GM19438 (cell line): ENCODE results near the gene SGPP2.

ENCODE experiments used
- ATAC-seq: cut with Tn5 transposase; IDR thresholded peaks from one replicate; pipeline ENCODE4 v1.9.1; 2021; ENCODE audit warnings: low read depth; ENCODE audit not compliant: unreplicated experiment

SGPP2 gene

DNA sequence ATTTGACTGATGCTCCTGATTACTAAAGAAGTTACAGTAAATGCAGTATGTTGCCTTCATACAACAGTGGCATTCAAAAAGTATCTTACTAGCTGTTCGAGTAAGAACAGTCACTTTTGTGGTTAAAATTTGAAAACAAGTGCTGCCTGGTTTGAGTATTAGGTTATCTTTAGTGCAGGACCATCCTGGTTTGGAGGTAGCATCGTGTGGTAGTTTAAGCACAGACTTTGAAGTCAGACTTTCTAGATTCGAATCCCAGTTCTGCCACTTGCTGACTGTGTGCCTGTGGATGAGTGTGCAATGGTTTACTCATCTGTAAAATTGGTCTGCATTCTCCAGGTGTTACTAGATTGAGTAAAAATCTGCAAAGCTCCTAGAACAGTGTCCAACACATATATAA is 96.8 kb downstream of the SGPP2 start:
- peak; percentile 61 for ATAC-seq

DNA sequence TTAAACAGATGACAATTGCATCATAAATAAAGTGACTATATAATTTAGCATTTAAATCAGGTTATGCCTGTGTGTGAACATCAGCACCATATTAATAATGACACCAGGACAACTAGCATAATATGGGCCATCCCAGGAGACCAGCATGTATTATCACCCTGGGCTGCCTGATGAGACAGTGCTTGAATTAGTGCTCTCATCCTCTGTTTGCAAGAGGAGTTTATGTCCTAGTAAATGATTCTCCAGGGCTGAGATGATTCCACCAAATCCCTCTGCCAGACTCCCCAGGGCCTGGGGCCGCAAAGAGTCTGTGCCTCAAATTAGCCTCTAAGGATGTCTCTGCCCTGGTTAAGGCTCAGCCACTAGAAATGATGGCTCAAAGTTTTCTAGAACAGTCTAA is 97.7 kb downstream of the SGPP2 start:
- no peak for ATAC-seq

DNA sequence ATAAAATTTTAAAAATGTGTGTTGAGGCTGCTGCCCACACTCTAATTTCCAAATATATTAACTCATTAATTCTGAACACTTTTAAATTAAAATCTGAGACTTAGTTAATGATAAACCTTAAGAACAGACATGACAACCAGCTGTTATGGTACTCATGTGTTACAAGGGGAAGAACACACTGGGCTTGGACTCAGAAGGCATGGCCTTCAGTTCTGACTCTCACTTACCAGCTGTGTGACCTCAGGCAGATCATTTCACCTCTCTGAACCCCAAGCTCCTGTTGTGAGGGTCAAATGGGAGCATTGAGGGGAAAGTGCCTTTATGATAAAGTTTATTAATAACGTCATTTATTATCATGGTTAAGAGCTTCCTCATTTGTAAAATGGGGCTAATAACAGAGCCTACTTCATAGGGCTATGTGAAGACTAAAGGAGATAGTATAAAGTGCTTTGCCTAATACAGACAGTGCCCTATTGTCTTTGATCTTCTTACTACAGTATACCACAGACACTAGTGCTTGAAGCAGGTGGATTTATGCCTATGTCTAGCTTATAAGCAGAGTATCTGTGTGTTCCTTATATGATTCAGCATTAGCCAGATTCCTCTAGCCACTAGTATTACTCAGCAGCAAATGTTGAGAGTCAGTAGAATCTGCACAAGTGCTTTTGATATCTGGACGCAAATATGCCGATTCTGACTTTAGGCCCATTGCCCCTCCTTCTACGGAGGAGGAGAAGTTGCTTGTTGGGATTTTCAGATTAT is 99.6 kb downstream of the SGPP2 start:
- ATAC-seq = no peak

DNA sequence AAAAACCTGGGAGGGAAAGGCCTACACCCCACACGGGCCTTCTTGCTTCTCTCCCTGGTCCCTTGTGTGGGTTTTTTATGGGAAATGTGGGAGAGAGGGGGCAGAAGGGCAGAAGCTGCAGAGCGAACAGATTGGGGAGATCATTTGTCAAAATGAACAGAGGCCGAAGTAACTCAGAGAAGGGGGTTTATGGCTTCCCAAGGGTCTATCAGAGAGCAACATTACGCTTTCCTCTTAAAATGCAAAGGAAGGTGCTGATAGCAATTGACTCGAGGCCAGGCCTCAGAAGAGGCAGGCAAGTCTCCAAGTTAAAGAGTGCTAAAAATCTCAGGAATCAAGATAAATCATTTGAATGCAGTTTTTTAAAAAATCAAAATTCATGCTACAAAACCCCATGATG is 101.5 kb downstream of the SGPP2 start:
- no peak for ATAC-seq

DNA sequence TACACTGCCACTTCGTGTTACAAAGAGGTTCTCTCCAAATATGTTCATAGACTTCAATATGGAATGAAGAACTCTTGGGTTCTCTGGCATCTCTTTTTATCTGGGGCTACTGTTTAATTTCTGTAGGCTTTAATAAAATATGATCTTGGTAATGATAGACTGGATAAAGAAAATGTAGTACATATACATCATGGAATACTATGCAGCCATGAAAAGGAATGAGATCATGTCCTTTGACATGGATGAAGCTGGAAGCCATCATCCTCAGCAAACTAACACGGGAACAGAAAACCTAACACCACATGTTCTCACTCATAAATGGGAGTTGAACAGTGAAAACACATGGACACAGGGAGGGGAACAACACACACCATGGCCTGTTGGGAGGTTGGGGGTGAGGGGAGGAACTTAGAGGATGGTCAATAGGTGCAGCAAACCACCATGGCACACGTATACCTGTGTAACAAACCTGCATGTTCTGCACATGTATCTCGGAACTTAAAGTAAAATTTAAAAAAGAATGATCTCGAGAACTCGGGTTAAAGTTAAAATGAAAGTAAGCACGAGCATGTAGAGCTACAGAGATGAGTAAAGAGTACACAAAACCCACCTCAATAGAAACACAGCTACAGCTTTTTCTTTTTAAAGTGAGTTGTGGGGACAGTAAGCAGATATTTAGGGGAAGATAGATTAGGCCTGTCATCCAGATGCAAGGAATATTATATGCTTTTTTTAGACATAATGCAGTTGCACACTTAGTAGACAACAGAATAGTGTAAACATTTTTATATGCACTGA is 102.3 kb downstream of the SGPP2 start:
- no peak for ATAC-seq

DNA sequence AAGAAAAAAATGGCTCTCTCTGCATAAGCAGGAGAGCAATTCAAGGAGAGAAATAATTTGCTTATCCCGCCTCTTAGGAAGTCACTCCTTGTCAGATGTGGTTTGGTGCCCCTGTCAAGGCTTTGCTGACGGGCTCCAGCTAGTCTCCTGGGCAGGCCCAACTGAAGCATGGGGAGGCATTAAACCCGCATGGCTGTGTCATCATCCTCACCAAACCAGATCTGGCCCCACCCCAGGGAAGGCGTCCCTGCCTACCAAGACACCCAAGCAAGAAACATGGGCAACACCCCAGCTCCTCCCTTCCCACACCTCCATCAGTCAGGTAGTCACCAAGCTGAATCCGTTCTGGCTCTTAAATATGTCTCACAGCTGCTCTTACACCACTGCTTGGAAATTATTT is 108.0 kb downstream of the SGPP2 start:
- no peak for ATAC-seq

DNA sequence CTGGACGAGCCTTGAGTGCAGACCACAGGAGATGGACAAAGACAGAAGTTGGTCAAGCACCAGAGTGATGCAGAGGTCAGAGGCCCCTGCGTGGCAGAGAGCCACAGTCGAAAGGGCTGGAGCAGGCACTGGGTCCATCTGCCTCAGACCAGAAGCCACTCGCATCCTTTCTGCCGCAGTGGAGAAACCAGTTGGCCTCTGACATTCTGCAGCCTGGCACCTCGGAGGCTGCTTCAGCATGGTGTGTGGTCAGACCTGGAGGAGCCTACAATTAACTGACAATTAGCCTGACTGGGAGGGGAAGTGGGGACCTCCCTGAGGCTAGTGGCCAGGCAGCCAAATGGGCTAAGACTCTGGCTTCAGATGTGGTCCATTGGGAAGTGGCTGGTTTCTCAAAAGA is 111.1 kb downstream of the SGPP2 start:
- ATAC-seq = no peak

DNA sequence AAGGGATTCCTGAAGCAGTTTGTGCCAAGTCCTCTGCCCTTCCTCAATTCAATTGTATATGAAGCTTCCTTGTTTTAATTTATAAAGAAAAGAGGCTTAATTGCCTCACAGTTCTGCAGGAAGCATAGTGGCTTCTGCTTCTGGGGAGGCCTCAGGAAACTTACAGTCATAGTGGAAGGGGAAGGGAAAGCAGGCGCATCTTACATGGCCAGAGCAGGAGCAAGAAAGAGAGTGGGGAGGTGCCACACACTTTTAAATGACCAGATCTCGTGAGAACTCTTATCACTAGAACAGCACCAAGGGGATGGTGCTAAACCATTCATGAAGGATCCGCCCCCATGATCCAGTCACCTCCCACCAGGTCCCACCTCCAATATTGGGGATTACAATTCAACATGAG is 114.2 kb downstream of the SGPP2 start:
- ATAC-seq = no peak

DNA sequence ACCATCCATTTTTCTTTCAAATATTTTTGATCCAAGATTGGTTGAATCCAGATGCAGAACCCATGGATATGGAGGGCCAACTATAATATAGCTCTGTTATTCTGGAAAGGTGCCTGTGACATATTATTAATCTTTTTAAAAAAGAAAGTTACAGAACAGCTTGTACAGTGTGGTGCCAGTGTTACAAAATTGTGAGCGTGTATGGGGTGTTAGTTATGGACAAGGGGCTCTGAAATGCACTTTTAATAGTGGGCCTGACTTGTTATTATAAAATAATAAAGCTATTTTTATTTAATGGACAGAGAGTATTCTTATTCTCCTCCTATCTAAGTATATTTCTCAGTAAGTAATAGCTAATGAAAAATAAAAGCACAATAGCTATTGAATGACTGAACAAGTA is 120.3 kb downstream of the SGPP2 start:
- ATAC-seq = no peak

DNA sequence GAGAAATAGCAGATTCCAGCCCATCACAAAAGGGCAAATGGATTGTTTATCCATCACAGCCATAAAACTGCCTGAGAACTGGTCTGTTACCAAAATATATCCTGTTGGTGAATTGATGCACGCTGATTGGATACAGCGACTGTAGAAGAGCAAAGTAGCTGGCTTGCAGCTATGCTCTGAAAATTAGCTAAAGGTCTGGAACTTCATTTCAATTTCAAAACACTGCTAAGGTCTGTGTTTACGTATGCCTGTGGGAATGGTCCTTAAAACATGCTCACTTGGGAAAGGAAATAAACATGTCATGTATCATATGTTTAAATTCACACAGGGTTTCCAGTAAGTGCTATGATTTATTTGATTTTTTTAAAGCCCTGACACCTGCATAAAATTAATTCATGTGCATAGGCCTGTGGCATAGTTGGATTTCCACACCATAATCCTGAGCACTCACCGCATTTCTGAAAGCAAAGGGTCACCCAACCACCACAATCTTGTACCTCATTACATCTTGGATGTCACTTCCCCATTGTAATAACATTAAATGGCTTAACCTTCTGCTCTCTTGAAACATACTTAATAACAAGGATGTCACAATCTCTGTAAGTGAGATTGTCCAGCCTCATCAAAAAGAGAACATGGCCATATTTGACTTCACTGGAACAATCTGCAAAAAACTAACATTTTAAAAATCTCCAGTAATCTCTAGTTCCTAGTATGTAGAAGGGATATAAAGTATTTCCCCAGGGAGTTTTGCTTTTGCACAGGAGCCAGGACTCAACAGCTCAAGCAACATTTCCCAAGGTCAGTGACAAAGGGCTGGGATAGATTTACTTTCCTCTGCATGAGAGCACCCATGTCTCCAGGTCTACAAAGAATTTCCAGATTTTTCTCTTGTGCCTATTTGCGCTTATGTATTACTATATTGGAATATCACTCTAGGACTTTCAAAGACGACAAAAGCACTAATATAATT is 121.8 kb downstream of the SGPP2 start:
- no peak for ATAC-seq

DNA sequence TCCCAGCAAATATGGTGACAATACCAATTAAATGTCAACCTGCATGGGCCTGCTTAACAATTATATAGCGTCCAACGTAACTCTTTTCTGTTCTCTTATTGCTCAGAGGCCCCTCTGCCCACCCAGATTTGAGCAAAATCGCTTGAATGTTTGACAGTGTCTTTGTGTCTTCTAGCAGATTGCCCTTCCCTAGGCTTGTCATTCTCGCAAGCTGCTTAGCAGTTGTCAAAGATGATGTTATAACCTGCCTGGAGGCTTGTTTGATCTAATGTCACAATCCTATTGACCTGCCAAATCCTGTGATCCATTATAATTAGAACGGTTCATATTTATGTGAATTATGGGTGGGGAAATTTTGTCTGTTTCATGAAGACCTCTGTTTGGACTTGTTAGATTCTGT is 122.7 kb downstream of the SGPP2 start:
- ATAC-seq = no peak

DNA sequence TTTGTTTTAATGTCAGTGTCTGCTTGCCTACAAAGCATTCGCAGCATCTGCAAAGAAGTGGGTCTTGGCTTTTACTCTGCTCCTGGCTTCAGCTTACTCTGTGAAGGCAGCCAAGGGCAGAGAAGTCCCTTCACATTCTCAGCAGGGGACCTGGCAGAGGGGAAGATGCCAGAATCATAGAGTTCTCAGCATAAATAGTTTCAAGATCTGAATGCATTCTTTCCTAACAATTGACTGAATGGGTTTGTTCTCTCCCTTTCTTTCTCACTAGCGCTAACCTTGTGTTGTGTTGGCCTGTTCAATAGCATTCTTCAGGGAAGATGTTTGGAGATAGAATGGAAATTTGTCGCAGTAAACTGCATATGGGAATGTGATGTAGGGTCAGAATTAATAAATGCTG is 124.6 kb downstream of the SGPP2 start:
- no peak for ATAC-seq

DNA sequence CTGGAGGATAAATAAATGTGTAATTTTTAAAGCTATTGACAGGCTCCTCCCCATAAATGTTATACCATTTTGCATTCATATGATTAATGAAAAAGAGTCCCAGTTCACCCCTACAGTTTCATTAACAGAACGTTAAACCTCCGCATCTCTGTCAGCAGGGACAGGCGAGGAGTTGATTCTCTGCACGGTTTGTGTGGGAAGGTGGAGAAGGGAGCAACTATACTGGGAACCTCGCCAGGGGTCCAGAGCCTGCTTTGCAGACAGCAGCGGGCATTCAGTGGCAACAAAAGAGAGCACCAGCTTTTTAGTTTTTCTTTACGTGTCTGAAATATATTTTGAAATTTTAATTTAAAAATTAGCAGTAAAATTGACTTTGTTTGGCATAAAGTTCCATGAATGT is 130.2 kb downstream of the SGPP2 start:
- ATAC-seq = no peak

DNA sequence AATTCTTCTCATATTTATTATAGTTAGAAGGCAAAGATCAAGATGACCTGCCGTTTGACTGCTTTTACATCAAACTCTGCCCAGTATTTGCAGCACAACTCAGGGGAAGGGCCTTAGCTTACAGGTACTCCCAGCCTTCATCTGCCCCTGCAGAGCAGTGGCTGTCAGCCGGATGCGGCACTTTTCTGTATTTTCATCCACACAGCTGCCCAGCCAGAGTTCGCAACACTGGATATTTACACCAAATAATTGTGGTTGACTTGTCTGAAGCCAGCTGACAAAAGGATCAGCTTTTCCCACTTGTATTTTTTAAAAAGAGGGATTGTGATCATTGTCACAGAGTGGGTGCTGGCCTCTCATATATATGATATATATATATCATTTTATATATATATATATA is 136.8 kb downstream of the SGPP2 start:
- ATAC-seq = no peak

DNA sequence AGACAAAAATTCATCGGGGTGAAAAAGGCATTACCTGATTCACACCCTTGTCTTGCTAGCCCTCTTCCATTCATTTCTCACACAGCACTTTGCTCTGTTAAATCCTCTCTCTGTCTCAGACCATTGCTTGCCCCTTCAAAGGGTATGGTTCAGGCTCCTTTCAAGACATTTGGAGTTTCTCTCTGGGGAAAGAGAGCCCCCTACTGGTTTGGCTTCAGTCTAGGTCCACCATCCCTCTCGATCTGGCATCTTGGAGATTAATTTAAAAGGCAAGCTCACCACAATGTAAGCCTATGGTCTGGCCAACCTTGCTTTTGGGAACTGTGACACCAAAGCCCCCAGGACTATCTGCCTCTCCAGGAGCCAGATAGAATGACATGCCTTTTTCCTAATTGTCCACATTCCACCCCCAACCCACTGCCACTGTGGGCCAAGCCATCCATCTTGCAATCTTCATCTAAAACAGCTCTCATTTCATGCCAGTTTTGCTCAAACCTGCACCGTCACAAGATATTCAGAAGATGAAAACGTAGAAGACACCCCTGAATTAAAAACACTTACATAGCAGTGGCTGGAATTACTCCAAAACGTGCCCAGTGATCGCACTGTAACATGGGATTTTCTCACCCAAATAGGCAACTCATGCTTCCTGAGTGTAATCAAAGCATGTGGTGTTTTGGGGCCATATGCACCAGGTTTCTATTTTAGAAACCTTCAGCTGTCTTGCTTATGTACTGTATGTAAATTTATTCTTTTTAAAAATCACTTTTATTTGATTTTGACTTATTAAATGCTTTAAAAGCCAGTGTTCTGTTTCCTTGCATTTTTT is 137.7 kb downstream of the SGPP2 start:
- ATAC-seq = peak; percentile 82

DNA sequence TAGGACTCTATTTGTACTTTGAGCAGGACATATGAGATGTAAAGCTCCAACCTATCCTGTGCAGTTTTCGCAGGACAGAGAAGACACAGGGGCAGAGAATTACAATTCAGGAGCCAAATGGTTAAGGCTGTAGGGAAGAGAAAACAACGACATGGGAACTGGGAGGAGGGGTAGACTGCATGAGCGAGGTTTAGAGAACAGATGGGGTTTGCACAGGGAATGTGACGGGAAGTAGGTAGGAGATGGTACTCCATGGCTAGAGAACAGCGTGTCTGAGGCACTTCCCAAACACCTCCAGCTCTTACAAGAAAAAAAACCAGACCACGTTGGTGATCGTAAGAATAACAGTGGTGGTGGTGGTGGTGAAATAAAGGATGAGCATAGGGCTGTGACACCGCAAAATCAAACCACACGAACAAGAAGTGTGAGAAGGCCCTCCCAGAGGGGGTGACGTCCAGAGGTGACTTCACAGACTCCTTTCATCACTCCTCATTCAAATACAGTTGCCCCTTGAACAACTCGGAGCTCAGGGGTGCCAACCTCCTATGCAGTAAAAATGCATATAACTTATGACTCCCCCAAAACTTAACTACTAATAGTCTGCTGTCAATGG is 138.9 kb downstream of the SGPP2 start:
- ATAC-seq = no peak

DNA sequence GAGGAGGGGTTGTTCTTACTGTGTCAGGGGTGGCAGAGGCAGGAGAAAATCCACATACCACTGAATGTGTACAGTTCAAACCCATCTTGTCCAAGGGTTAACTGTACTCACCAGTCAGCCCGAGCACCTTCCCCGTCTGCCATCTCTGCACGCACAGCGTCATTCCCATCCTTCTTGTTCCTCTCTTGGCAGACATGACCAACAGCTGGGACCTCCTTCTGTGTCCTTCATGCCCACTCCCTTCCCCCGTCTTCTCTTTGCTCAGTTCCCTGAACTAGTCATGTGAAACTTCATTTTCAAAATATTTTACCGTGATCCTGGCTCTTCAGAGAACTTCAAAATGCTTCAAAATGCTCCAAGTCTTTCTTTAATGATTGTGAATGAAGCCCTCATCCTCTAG is 139.6 kb downstream of the SGPP2 start:
- no peak for ATAC-seq

DNA sequence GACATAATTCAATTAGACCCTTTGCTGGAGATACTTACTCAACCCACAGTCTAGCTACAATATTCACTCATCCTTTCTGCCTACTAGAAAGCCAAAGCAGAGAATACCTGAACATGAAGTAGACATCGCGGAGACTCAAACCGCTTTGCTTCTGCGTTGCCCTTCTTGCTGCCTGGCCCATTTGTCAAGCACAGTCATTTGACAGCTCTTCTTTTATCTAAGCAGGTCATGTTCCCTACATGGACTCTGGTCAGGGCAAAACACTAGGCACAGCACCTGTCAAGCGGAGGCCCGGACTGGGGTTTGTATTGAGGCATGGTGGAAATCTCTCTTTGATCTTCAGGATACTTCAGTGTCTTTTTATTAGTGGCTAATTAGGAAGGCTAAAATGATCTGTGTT is 141.9 kb downstream of the SGPP2 start:
- ATAC-seq = no peak

DNA sequence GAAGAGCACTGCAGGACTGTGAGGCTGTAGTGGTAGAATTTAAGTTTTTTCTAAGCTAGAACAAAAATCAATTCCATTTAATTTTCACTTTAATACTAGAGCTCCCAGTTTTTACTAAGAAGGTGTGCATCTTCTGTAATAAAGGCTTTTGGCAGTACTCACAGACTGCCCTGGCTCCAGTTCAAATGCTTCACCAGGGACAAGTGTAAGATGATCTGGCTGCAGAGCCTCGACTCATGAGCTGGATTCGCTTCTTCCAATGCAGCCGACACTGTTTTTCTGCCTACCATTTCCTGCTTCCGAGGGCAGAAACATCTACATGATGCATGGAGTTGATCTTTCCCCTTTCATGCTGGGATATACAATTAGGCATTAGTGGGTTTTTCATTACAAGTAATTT is 144.5 kb downstream of the SGPP2 start:
- ATAC-seq = no peak

DNA sequence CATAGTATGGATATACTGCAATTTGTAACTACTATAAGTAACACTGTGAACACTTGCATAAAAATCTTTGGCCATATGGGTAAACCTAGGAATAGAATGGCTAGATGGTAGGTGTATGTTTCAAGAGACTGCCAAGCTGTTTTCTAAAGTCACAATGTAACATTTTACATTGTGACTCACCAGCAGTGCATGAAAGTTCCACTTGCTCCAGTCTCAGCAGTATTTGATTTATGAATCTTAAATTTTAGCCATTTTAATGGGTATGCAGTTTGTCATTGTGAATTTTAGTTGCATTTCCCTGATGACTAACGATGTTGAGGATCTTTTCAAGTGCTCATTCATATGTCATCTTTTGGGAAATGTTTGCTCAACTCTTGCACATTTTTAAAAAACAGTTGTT is 145.5 kb downstream of the SGPP2 start:
- ATAC-seq = no peak
